Tongue (tissue), 2 donors: ENCODE results near the gene NTM. TPM values are rescaled to one million over a fixed set of nuclear protein-coding genes. Genes with fewer than 3 reads are reported as not detected.

Source experiments
- DNase-seq: peaks from one replicate; pipeline ENCODE4 v3.0.0-alpha.2; 2015
- total RNA-seq: library from RNA; depleted of rRNA; stranded (reverse); fragments of >200 nt; gene quantifications from one replicate; pipeline ENCODE4 v1.2.3, GENCODE V29; 2014

Gene NTM
- total RNA-seq, 1 donor from 2014 or later: 12.1 TPM

GRCh38 chr11:131373095-131373725 lies 2.8 kb downstream of the NTM start:
- no peak for DNase-seq

DNA sequence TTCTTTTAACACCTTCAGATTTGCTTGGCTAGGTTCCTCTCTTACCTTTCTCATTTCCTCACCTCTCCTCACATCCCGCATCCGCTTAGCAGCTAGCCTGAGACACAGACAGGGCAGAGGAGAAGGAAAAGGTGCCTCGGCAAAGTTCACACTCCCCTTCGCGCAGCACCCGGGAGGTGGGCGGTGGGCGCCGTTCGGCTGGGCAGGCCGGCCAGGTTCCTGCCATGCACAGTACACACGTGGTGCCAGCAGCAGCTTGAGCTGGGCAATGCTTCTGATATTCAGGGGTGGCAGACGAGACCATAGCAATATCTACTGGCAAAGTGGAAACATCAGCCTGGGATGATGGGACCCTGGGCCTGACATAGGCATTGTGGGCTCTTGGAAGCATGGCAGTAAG lies 3.3 kb downstream of the NTM start:
- DNase-seq: no peak

- no peak for DNase-seq
Observed at GRCh38 chr11:131375421-131375820, 5.0 kb downstream of the NTM start.

- no peak for DNase-seq
Observed at GRCh38 chr11:131375915-131376314, 5.5 kb downstream of the NTM start.

DNA sequence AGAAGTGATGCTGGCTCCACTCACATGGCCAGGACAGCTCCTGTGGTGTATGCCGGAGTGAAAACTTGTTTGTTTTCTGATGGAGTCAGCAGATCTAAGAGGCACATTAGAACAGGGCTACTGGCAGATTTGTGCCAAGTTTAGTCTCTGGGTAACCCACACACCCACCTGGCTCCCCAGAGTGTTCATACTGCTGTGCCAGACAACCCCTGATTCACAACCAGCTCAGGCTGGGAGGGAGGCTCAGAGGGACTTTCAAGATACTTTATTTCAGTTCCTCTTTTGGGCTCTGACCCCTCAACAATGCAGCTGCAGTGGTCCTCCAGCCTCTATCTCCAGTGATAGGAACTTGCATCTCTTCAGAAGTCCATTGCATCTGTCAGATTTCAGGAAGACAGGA lies 8.5 kb downstream of the NTM start:
- no peak for DNase-seq

- no peak for DNase-seq
Observed at GRCh38 chr11:131385763-131386390, 15.5 kb downstream of the NTM start.

GRCh38 chr11:131386408-131386807 lies 16.0 kb downstream of the NTM start:
- DNase-seq: no peak

- no peak for DNase-seq
Observed at GRCh38 chr11:131388030-131388429, 17.6 kb downstream of the NTM start.

DNA sequence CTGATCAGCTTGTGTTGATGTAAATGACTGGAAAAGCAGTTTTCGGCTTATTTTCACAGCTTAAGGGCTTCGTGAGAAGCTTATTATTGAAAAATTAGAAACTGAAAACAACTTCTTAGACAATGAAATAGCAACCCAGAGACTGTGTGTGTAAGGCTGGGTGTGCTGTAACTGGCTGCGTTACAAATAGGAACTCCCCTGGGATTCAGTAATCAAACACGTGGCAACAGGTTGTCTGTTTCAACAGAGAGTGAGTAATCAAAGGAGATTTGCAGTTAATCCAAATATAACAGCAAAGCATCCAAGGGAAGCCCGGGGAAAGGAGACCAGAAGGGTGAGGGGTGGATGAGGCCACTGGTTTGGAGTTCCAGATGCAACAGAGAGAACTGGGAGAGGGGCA lies 19.2 kb downstream of the NTM start:
- DNase-seq: peak; percentile 39

GRCh38 chr11:131391176-131391575 lies 20.8 kb downstream of the NTM start:
- no peak for DNase-seq

DNA sequence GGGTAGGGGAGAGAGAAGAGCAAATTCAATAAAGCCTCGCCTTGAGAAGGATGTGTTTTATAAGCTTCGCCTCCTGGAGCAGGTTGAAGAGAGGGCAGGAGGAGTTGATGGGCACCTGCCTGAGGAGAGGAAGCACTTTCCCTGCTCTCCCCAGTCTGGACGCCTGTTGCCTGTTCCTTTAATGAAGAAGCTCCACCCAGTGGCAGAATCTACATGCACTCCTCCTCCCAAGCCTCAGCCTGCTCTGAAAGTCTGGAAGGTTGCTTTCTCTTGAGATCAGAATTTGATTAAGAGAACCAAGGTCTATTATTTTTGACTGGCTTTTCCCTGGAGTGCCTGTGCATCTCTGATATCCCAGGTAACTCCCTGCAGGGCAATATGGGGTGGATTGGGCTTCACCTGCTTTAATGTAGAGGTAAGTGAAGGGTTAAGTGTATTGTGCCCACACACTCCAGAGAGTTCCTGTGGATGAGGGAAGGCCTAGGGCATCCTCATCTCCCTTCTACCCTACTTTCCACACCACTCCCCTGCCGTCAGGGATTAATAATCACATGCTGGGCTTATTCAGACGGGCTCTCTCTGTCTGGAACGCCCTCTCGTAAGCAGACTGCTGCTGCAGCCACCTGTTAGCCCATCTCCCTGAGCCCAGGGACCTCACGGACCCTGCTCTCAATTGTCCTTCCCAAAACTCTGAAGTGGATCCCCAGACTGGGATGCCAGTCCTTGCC lies 22.3 kb downstream of the NTM start:
- no peak for DNase-seq

DNA sequence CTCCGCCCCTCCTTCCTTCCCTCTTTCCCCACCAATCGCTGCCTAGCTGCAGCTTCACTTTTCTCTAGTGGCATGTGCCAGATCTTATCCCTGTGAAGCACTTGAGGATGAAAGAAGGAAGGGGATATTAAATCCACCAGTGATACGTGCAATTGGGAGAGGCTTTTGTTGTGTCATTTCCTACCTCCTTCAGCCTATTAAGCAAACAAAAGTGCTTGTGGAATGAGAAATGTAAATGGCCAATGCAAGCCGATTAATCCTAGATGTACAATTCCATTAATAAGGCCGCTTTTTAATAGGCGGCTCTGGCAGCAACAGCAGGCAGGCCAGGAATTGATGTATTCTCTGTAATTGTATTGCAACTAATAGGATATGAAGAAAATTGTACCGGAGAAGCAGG lies 23.3 kb downstream of the NTM start:
- DNase-seq: no peak

GRCh38 chr11:131397675-131398074 lies 27.3 kb downstream of the NTM start:
- no peak for DNase-seq

GRCh38 chr11:131402040-131402439 lies 31.6 kb downstream of the NTM start:
- DNase-seq: no peak

DNA sequence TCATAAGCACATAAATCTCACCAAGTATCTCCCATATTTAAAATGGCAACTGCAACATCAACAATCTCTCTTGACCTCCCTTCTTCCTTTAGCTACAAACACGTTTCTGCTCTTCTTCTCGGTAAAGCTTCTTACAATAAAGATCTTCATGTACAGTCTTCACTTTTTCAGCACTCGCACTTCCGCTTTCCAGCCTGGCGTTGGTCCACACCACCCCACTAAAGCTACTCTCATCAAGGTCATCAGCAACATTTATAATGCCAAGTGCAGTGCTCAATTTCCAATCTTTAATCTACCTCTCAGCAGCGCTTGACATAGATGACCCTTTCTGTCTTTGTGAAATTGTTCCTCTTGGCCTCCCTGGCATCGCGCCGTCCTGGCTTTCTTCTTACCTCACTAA lies 33.6 kb downstream of the NTM start:
- no peak for DNase-seq

GRCh38 chr11:131408025-131408640 lies 37.7 kb downstream of the NTM start:
- DNase-seq: no peak

GRCh38 chr11:131409345-131409744 lies 38.9 kb downstream of the NTM start:
- no peak for DNase-seq

DNA sequence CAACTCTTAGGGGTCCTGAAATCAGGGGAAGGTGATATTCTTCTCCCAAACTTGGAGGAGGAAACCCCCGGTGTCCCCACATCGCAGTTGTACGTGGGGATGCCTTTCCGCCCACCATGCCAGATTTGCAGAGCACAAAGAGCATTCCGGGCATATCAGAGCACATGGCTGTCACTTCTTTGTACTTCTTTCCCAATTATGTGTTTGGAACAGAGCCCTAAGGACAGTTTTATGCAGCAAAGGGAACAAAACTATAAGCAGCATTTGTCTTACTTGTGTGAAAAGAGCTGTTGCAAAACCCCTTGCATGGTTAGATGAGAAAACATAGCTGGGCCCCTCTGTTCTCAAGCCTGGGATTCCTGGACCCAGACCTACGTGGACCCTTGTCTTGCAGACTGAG lies 41.2 kb downstream of the NTM start:
- no peak for DNase-seq

GRCh38 chr11:131412061-131412460 lies 41.6 kb downstream of the NTM start:
- DNase-seq: no peak

GRCh38 chr11:131413217-131413616 lies 42.8 kb downstream of the NTM start:
- DNase-seq: no peak

- DNase-seq: no peak
Observed at GRCh38 chr11:131418189-131418588, 47.8 kb downstream of the NTM start.

DNA sequence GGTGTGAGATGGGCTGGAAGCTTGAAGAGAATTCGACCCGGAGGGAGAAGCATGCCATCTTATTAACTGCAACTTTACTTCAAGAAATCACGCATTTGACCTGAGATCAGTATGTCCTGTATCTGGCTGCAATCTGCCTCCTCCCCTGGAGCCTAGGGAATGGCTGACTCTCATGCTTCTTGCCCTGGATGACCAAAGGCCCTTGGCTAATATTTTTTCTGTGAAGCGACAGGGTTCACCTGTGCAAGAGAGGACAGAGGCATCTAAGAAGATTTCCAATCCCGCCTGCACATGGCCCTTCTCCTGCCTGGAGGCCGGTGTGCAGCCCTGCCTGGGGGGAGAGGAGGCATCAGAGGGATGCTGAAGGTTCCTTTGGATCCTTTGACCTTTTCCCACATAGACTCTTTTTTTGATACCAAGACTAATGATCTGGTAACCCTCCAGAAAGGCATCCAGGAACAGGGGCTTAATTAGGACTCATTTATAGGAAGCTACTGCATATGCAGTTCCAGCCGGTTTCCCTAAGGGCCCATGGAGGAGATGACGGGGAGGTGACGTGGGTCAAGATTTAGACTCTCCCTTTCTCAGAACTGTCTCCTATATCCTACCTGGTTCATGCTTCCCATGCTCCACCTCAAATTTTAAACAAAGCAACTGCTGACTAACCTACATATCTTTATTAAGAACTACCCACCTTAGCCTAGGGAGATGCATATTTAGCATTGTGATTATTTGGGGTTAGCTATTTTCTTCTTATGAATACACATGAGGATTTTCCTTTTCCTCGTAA lies 50.8 kb downstream of the NTM start:
- no peak for DNase-seq

- DNase-seq: no peak
Observed at GRCh38 chr11:131422029-131422428, 51.6 kb downstream of the NTM start.
